ENCODE results near the gene EDN1. TPM values are rescaled to one million over a fixed set of nuclear protein-coding genes. Genes with fewer than 3 reads are reported as not detected.

The EDN1 gene
- total RNA-seq, 1 experiment from 2014 or later = 15.1 TPM

DNA sequence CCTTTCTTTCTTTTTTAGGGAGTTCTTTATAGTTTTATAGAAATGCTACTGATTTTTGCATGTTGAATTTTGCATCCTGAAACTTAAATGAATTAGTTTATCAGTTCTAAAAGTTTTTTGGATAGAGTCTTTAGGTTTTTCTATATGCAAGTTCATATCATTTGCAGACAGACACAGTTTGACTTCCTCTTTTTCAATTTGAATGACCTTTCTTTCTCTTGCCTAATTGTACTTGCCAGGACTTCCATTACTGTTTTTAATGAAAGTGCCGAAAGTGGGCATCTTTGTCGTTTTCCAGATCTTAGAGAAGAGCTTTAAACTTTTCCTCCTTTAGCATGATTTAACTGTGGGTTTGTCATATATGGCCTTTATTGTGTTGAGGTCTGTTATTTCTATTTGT is 21.1 kb upstream of the EDN1 start:
- no peaks in the 10 kb centered on the region for H3K4me1 ChIP-seq (ENCODE audit: control insufficient read depth, insufficient read depth, low read length)
- no peak for ATAC-seq
- H3K27me3 ChIP-seq (ENCODE audit: control insufficient read depth, insufficient read depth, low read length) = no peaks in the 10 kb centered on the region
- TF ChIP-seq, protein P1, sequence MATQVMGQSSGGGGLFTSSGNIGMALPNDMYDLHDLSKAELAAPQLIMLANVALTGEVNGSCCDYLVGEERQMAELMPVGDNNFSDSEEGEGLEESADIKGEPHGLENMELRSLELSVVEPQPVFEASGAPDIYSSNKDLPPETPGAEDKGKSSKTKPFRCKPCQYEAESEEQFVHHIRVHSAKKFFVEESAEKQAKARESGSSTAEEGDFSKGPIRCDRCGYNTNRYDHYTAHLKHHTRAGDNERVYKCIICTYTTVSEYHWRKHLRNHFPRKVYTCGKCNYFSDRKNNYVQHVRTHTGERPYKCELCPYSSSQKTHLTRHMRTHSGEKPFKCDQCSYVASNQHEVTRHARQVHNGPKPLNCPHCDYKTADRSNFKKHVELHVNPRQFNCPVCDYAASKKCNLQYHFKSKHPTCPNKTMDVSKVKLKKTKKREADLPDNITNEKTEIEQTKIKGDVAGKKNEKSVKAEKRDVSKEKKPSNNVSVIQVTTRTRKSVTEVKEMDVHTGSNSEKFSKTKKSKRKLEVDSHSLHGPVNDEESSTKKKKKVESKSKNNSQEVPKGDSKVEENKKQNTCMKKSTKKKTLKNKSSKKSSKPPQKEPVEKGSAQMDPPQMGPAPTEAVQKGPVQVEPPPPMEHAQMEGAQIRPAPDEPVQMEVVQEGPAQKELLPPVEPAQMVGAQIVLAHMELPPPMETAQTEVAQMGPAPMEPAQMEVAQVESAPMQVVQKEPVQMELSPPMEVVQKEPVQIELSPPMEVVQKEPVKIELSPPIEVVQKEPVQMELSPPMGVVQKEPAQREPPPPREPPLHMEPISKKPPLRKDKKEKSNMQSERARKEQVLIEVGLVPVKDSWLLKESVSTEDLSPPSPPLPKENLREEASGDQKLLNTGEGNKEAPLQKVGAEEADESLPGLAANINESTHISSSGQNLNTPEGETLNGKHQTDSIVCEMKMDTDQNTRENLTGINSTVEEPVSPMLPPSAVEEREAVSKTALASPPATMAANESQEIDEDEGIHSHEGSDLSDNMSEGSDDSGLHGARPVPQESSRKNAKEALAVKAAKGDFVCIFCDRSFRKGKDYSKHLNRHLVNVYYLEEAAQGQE (IDR thresholded peaks at IDR 0.05; ENCODE audit: insufficient read depth in 1 of 2, low read depth in 2 of 2, low read length in 1 of 2) = no peak
- TF ChIP-seq SIN3A (IDR thresholded peaks at IDR 0.05; ENCODE audit: borderline replicate concordance, insufficient read depth, low read depth, low read length) (no peak), POLR2AphosphoS5 (IDR thresholded peaks at IDR 0.05; ENCODE audit: low read depth, low read length) (no peak), TCF7L2 (IDR thresholded peaks at IDR 0.05; ENCODE audit: low read depth, low read length) (no peak)
- TF ChIP-seq, protein P2, sequence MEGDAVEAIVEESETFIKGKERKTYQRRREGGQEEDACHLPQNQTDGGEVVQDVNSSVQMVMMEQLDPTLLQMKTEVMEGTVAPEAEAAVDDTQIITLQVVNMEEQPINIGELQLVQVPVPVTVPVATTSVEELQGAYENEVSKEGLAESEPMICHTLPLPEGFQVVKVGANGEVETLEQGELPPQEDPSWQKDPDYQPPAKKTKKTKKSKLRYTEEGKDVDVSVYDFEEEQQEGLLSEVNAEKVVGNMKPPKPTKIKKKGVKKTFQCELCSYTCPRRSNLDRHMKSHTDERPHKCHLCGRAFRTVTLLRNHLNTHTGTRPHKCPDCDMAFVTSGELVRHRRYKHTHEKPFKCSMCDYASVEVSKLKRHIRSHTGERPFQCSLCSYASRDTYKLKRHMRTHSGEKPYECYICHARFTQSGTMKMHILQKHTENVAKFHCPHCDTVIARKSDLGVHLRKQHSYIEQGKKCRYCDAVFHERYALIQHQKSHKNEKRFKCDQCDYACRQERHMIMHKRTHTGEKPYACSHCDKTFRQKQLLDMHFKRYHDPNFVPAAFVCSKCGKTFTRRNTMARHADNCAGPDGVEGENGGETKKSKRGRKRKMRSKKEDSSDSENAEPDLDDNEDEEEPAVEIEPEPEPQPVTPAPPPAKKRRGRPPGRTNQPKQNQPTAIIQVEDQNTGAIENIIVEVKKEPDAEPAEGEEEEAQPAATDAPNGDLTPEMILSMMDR (IDR thresholded peaks at IDR 0.05) = no peak
- H3K4me3 ChIP-seq (ENCODE audit: low read depth in 2 of 2, low read length in 2 of 2) = no peak overlapping the region
- ChIA-PET POLR2A (no interaction called here), CTCF (no interaction called here)
- in situ Hi-C loops (cut with HindIII; ENCODE audit: low pct_unique_long_range_greater_than_20kb, low sequenced_read_pairs) = no loop called here
- no TSS peak for BruUV-seq (replicated peaks)
- H3K9me3 ChIP-seq (ENCODE audit: control insufficient read depth, insufficient read depth, low read depth, low read length) = no peaks in the 10 kb centered on the region; the same call in 1 of the 2 replicates
- no peaks in the 10 kb centered on the region for H3K36me3 ChIP-seq (ENCODE audit: control insufficient read depth, insufficient read depth, low read length)
- H3K27ac ChIP-seq (ENCODE audit: low read length) = no peak overlapping the region
- DNase-seq (ENCODE audit: low read depth, low spot score) = no peak
- intact Hi-C loops (cut with micrococcal nuclease; ENCODE audit: unreplicated experiment) = no loop called here

DNA sequence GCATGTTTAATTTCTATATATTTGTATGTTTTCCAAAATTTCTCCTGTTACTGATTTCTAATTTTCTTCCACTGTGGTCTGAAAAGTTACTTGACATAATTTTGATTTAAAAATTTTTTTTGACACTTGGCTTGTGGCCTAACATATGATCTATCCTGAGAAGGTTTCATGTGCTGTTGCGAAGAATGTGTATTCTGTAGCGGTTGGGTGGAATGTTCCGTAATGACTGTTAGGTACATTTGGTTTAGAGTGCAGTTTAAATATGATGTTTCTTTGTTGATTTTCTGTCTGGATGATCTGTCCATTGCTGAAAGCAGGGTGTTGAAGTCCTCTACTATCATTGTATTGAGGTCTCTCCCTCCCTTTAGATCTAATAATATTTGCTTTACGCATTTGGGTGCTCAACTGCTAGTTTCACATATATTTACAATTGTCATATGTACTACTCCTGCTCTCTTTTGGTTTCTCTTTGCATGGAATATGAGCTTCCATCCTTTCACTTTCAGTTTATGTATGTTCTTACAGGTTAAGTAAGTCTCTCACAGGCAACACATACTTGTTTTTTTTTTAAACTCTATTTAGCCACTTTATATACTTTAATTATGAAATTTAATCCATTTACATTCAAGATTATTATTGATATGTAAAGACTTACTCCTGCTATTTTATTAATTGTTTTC is 19.5 kb upstream of the EDN1 start:
- Histone ChIP-seq H3K4me3 (ENCODE audit: low read depth in 2 of 2, low read length in 2 of 2) (no peak overlapping the region), H3K27me3 (ENCODE audit: control insufficient read depth, insufficient read depth, low read length) (no peaks in the 10 kb centered on the region), H3K27ac (ENCODE audit: low read length) (no peak overlapping the region), H3K36me3 (ENCODE audit: control insufficient read depth, insufficient read depth, low read length) (no peaks in the 10 kb centered on the region), H3K4me1 (ENCODE audit: control insufficient read depth, insufficient read depth, low read length) (no peaks in the 10 kb centered on the region), H3K9me3 (ENCODE audit: control insufficient read depth, insufficient read depth, low read depth, low read length) (no peaks in the 10 kb centered on the region; the same call in 1 of the 2 replicates)
- ChIA-PET CTCF (no interaction called here), POLR2A (no interaction called here)
- no TSS peak for BruUV-seq (replicated peaks)
- ATAC-seq = no peak
- no peak for TF ChIP-seq SIN3A (IDR thresholded peaks at IDR 0.05; ENCODE audit: borderline replicate concordance, insufficient read depth, low read depth, low read length)
- TF ChIP-seq, protein P2 (IDR thresholded peaks at IDR 0.05) = no peak
- intact Hi-C loops (cut with micrococcal nuclease; ENCODE audit: unreplicated experiment) = no loop called here
- DNase-seq (ENCODE audit: low read depth, low spot score) = no peak
- in situ Hi-C loops (cut with HindIII; ENCODE audit: low pct_unique_long_range_greater_than_20kb, low sequenced_read_pairs) = no loop called here

Data from Panc1 (cell line).